ENCODE results near the gene PLEKHM3.

The PLEKHM3 gene

GRCh38 chr2:207828361-207829057 lies 196.8 kb downstream of the PLEKHM3 start:
- TF ChIP-seq EGR1 (IDR thresholded peaks at IDR 0.05) (no peak), CEBPB (IDR thresholded peaks at IDR 0.05) (no peak)

DNA sequence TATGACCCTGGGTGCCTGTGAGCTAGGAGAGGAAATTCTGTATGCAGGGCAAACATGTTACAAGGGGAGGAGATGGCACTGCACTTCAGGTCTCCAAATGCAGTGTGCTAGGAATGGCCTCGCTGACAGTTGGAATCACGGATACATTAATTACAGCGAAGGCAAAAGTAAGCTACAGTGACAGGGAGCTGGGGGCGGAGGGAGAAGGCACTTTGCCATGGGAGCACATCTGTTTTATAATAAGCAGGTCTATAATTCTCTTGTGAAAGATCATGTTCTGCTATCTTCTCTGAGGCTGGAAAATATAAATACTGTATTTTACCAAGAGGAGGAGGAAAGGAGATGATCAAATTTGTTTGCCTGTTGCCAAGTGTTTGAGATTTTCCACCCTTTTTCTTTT lies 199.3 kb downstream of the PLEKHM3 start:
- no peak for TF ChIP-seq TCF12 (IDR thresholded peaks at IDR 0.05; ENCODE audit: low read depth)
- TF ChIP-seq CEBPB (IDR thresholded peaks at IDR 0.05), result no peak
- no peak for TF ChIP-seq RAD21 (IDR thresholded peaks at IDR 0.05; ENCODE audit: low read depth)
- no peak for TF ChIP-seq TAF1 (IDR thresholded peaks at IDR 0.05; ENCODE audit: low read depth)
- TF ChIP-seq YY1 (IDR thresholded peaks at IDR 0.05; ENCODE audit: low read depth), result no peak

DNA sequence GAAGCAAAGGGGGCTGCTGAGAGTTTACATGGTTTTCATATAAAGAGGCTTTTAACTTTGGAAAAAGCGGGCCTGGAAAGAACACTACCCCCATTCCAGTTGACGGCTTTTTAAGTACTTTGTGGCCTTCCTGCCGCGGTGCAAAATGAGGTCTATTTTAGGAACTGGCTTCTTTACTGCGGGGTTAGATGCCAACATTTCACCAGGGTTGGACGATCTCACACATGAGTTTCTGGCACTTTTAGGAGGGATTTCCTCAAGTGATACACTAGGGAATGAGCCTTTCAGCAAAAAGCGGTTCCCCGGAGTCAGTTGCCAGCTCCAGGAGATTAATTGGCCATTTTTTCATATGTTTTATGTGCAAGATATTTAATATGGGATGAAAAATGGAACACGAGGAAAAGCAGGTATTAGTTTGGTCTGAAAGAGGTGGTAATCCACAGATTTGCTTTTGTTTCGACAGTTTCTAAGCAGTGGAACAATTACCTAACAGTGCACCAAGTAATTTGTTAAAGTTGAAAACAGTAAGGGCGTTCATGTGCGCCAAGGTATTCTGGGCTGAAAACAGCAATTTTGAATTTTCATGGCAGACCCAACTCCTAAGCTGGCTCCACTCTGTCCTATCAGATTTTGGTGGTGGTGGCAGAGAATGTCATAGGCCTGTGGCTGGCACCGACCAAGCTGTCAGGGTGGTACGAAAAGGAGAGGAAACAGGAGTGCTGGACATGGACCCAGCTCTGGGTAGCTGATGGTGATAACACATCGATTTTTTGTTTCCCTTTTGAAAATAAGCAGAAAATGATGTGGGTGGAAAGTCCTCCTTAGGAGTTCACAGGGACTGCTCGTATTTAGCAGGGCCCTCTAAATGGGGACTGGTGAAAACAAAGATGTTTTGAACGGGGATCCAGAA lies 200.0 kb downstream of the PLEKHM3 start:
- no peak for TF ChIP-seq EGR1 (IDR thresholded peaks at IDR 0.05)
- no peak for TF ChIP-seq YY1 (IDR thresholded peaks at IDR 0.05; ENCODE audit: low read depth)
- TF ChIP-seq EP300 (IDR thresholded peaks at IDR 0.05; ENCODE audit: borderline replicate concordance), result no peak
- no peak for TF ChIP-seq ZBTB7A (IDR thresholded peaks at IDR 0.05; ENCODE audit: low read depth)
- TF ChIP-seq TCF12 (IDR thresholded peaks at IDR 0.05; ENCODE audit: low read depth), result no peak
- TF ChIP-seq FOXM1 (IDR thresholded peaks at IDR 0.05; ENCODE audit: borderline replicate concordance, low read depth), result no peak
- TF ChIP-seq NFIC (IDR thresholded peaks at IDR 0.05), result no peak
- TF ChIP-seq, protein P1, sequence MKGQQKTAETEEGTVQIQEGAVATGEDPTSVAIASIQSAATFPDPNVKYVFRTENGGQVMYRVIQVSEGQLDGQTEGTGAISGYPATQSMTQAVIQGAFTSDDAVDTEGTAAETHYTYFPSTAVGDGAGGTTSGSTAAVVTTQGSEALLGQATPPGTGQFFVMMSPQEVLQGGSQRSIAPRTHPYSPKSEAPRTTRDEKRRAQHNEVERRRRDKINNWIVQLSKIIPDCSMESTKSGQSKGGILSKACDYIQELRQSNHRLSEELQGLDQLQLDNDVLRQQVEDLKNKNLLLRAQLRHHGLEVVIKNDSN (IDR thresholded peaks at IDR 0.05), result no peak
- TF ChIP-seq CEBPB (IDR thresholded peaks at IDR 0.05), result no peak
- no peak for TF ChIP-seq TEAD4 (IDR thresholded peaks at IDR 0.05)
- TF ChIP-seq, protein P2, sequence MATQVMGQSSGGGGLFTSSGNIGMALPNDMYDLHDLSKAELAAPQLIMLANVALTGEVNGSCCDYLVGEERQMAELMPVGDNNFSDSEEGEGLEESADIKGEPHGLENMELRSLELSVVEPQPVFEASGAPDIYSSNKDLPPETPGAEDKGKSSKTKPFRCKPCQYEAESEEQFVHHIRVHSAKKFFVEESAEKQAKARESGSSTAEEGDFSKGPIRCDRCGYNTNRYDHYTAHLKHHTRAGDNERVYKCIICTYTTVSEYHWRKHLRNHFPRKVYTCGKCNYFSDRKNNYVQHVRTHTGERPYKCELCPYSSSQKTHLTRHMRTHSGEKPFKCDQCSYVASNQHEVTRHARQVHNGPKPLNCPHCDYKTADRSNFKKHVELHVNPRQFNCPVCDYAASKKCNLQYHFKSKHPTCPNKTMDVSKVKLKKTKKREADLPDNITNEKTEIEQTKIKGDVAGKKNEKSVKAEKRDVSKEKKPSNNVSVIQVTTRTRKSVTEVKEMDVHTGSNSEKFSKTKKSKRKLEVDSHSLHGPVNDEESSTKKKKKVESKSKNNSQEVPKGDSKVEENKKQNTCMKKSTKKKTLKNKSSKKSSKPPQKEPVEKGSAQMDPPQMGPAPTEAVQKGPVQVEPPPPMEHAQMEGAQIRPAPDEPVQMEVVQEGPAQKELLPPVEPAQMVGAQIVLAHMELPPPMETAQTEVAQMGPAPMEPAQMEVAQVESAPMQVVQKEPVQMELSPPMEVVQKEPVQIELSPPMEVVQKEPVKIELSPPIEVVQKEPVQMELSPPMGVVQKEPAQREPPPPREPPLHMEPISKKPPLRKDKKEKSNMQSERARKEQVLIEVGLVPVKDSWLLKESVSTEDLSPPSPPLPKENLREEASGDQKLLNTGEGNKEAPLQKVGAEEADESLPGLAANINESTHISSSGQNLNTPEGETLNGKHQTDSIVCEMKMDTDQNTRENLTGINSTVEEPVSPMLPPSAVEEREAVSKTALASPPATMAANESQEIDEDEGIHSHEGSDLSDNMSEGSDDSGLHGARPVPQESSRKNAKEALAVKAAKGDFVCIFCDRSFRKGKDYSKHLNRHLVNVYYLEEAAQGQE (IDR thresholded peaks at IDR 0.05; ENCODE audit: low read depth), result no peak
- TF ChIP-seq, protein P3, sequence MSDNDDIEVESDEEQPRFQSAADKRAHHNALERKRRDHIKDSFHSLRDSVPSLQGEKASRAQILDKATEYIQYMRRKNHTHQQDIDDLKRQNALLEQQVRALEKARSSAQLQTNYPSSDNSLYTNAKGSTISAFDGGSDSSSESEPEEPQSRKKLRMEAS (IDR thresholded peaks at IDR 0.05), result no peak
- TF ChIP-seq TAF1 (IDR thresholded peaks at IDR 0.05; ENCODE audit: low read depth), result no peak
- no peak for TF ChIP-seq RAD21 (IDR thresholded peaks at IDR 0.05; ENCODE audit: low read depth)
- no peak for TF ChIP-seq CREB1 (IDR thresholded peaks at IDR 0.05; ENCODE audit: low read depth)

DNA sequence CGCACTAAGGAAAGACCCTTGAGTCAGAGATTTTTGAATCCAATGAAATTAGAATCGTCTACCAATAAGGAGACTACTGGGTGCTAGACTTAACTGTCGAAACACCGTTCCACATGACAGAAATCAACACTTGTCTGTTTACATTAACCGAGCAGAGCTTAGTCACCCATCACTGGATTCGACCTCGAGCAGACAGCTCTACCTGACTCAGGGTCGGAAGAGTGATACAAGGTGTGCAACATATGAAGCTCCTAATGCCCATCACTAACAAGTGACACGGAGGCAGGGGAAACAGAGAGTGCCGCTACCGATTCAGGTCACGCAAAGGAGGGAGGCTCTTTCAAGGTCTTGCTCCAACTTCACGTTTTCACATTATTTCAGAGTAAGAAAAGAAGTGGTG lies 201.5 kb downstream of the PLEKHM3 start:
- TF ChIP-seq TEAD4 (IDR thresholded peaks at IDR 0.05) (no peak), FOXM1 (IDR thresholded peaks at IDR 0.05; ENCODE audit: borderline replicate concordance, low read depth) (no peak), RAD21 (IDR thresholded peaks at IDR 0.05; ENCODE audit: low read depth) (no peak), ZBTB7A (IDR thresholded peaks at IDR 0.05; ENCODE audit: low read depth) (no peak), CREB1 (IDR thresholded peaks at IDR 0.05; ENCODE audit: low read depth) (no peak)
- TF ChIP-seq, protein P1 (IDR thresholded peaks at IDR 0.05), result no peak

- TF ChIP-seq RAD21 (IDR thresholded peaks at IDR 0.05; ENCODE audit: low read depth) (no peak), TEAD4 (IDR thresholded peaks at IDR 0.05) (no peak)
These were observed 205.2 kb downstream of the PLEKHM3 start for GRCh38 chr2:207819839-207820784.

DNA sequence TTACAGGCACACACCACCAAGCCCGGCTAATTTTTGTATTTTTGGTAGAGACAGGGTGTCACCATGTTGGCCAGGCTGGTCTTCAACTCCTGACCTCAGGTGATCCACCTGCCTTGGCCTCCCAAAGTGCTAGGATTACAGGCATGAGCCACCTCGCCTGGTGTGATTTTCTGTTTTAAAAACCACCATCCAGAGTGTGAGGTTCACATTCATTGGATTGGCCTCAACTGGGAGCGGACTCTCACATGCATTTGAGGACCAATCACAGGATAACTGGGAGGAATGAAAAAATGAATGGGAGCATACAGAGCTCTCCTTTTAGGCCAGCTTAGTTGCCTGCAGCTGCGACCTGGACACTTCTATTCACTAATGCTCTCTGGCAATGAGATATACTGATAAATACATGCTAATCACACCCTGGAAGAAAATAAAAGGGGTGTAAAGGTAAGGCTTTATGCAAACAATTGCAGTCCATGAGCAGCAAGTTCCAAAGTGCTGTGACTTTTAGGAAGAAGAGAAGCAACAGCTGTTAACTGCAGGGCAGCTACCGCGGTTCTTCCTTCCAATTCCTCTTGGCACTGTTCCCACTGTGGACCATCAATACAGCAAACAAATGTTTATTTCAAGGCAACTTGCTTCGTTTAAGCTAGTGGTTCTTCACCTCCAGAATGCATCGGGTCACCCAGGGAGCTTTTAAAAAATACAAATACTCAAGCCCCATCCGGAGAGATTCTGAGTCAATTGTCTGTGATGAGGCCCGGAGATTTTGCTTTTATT lies 206.1 kb downstream of the PLEKHM3 start:
- TF ChIP-seq, protein P3 (IDR thresholded peaks at IDR 0.05), result no peak
- TF ChIP-seq EGR1 (IDR thresholded peaks at IDR 0.05), result no peak
- no peak for TF ChIP-seq ZBTB7A (IDR thresholded peaks at IDR 0.05; ENCODE audit: low read depth)
- TF ChIP-seq YY1 (IDR thresholded peaks at IDR 0.05; ENCODE audit: low read depth), result no peak
- TF ChIP-seq TEAD4 (IDR thresholded peaks at IDR 0.05), result no peak
- TF ChIP-seq TCF12 (IDR thresholded peaks at IDR 0.05; ENCODE audit: low read depth), result no peak
- no peak for TF ChIP-seq CREB1 (IDR thresholded peaks at IDR 0.05; ENCODE audit: low read depth)
- no peak for TF ChIP-seq EP300 (IDR thresholded peaks at IDR 0.05; ENCODE audit: borderline replicate concordance)
- TF ChIP-seq, protein P1 (IDR thresholded peaks at IDR 0.05), result no peak
- TF ChIP-seq NFIC (IDR thresholded peaks at IDR 0.05), result no peak
- no peak for TF ChIP-seq FOXM1 (IDR thresholded peaks at IDR 0.05; ENCODE audit: borderline replicate concordance, low read depth)
- no peak for TF ChIP-seq RAD21 (IDR thresholded peaks at IDR 0.05; ENCODE audit: low read depth)
- TF ChIP-seq, protein P2 (IDR thresholded peaks at IDR 0.05; ENCODE audit: low read depth), result no peak
- no peak for TF ChIP-seq CEBPB (IDR thresholded peaks at IDR 0.05)
